T-helper 2 cell (primary cell): Measurements from ENCODE around the gene CDC42BPA.

Experiments
- DNase-seq, 5 experiments: peaks; one replicate each; pipeline versions ENCODE4 v3.0.0 to v3.0.0-alpha.2; 2012 to 2022

Gene CDC42BPA

GRCh38 chr1:226943156-226943555 is 375.1 kb downstream of the CDC42BPA start:
- no peak for DNase-seq

GRCh38 chr1:226942392-226942791 is 375.9 kb downstream of the CDC42BPA start:
- no peak for DNase-seq

- no peak for DNase-seq
Measured at GRCh38 chr1:226940806-226941067, 377.6 kb downstream of the CDC42BPA start.

GRCh38 chr1:226940029-226940805 is 378.1 kb downstream of the CDC42BPA start, which contains the start of gene COQ8A:
COQ8A (plus strand) TSS chr1:226940294; CDS start chr1:226961386, 21,092 bp downstream.
- DNase-seq: peak; percentile 97 to 100 (median 99)
